PC-3 (cell line): ENCODE measurements around the gene KLHDC3. TPM values are rescaled to one million over a fixed set of nuclear protein-coding genes. Genes with fewer than 3 reads are reported as not detected.

Experiments used
- ATAC-seq: fragments of 200-7000 bp; cut with Tn5 transposase; 2 replicates; pipeline ENCODE4 v1.9.1; 2020; ENCODE audit warnings: mild to moderate bottlenecking, moderate library complexity
- BruUV-seq: library from RNA; stranded (reverse); fragments of 400-500 nt; replicated peaks from 2 replicates; lab custom pipeline; 2021; lab: Mats Ljungman, UMichigan
- CTCF ChIA-PET: fragments of 300-600 bp; sonication (Branson Sonifier 250); formaldehyde crosslinking; loops from one replicate; lab custom pipeline; 2022; ENCODE audit warnings: antibody characterized with exemption; lab: Charles Lee
- POLR2A ChIA-PET: fragments of 300-600 bp; sonication (Branson Sonifier 250); formaldehyde crosslinking; loops from one replicate; lab custom pipeline; 2022; ENCODE audit warnings: antibody characterized with exemption; ENCODE audit not compliant: unreplicated experiment; lab: Charles Lee
- DNase-seq: peaks from one replicate; pipeline ENCODE4 v3.0.0-alpha.2; 2015
- H2AFZ ChIP-seq: fragments of 300-600 bp; sonication (generic); 2 replicates; pipeline ENCODE4 v1.6.0; 2016; ENCODE audit warnings: antibody characterized with exemption, low read length
- H3F3A ChIP-seq: fragments of 300-600 bp; sonication (generic); one replicate; pipeline ENCODE4 v1.6.0; 2017; ENCODE audit warnings: antibody characterized with exemption, low read length, control low read depth, mild to moderate bottlenecking; ENCODE audit not compliant: unreplicated experiment
- H3K27ac ChIP-seq: fragments of 300-600 bp; sonication (generic); 2 replicates; pipeline ENCODE4 v1.5.1; 2016; ENCODE audit warnings: mild to moderate bottlenecking, low read length
- H3K27me3 ChIP-seq: fragments of 300-600 bp; sonication (generic); 2 replicates; pipeline ENCODE4 v1.6.1; 2016; ENCODE audit warnings: low read length, mixed read lengths
- H3K36me3 ChIP-seq: fragments of 300-600 bp; sonication (generic); 2 replicates; pipeline ENCODE4 v1.6.1; 2016; ENCODE audit warnings: low read depth, mixed run types, low read length, mixed read lengths
- H3K4me1 ChIP-seq: fragments of 300-600 bp; sonication (generic); 2 replicates; pipeline ENCODE4 v1.5.1; 2016; ENCODE audit warnings: low read length; ENCODE audit not compliant: insufficient read depth
- H3K4me2 ChIP-seq: fragments of 300-600 bp; sonication (generic); 2 replicates; pipeline ENCODE4 v1.6.0; 2016; ENCODE audit warnings: low read length
- H3K4me3 ChIP-seq: fragments of 300-600 bp; sonication (generic); 2 replicates; pipeline ENCODE4 v1.5.1; 2016; ENCODE audit warnings: mild to moderate bottlenecking, low read length, mixed read lengths
- H3K79me2 ChIP-seq: fragments of 300-600 bp; sonication (generic); 2 replicates; pipeline ENCODE4 v1.6.1; 2017; ENCODE audit warnings: low read length, mixed read lengths
- H3K9ac ChIP-seq: fragments of 300-600 bp; sonication (generic); 2 replicates; pipeline ENCODE4 v1.6.0; 2016; ENCODE audit warnings: mild to moderate bottlenecking, low read length
- H3K9me2 ChIP-seq: fragments of 300-600 bp; sonication (generic); replicated peaks from 2 replicates; pipeline ENCODE4 v1.6.1; 2016; ENCODE audit warnings: mixed run types, low read length, mixed read lengths
- H3K9me3 ChIP-seq: fragments of 300-600 bp; sonication (generic); 2 replicates; pipeline ENCODE4 v1.6.1; 2016; ENCODE audit warnings: low read length, mixed read lengths
- H4K20me1 ChIP-seq: fragments of 300-600 bp; sonication (generic); 2 replicates; pipeline ENCODE4 v1.6.1; 2016; ENCODE audit warnings: low read length, mixed read lengths
- EZH2 ChIP-seq: fragments of 300-600 bp; sonication (generic); IDR thresholded peaks from one replicate; pipeline ENCODE4 v1.6.1; 2017; ENCODE audit warnings: antibody characterized with exemption, mild to moderate bottlenecking, low read length; ENCODE audit not compliant: unreplicated experiment
- EZH2phosphoT487 ChIP-seq: fragments of 300-600 bp; sonication (generic); IDR thresholded peaks from 2 replicates; pipeline ENCODE4 v1.6.1; 2018; ENCODE audit warnings: mild to moderate bottlenecking, antibody characterized with exemption, low read length, borderline replicate concordance
- intact Hi-C: fragments of 100-400 bp; cut with micrococcal nuclease; formaldehyde crosslinking; loops from 2 replicates; pipeline ENCODE4 v1.9.0; 2023
- total RNA-seq: library from RNA; depleted of rRNA; stranded (reverse); fragments of >200 nt; gene quantifications from 2 replicates; pipeline ENCODE4 v1.2.3, GENCODE V29; 2014
- TF ChIP-seq, protein P1 (sequence below): fragments of 300-600 bp; sonication (generic); conservative IDR thresholded peaks from 2 replicates; pipeline ENCODE4 v1.5.1; 2017; ENCODE audit warnings: antibody characterized with exemption, low read depth, mild to moderate bottlenecking, low read length

KLHDC3 gene
- total RNA-seq, 1 experiment from 2014 or later = 76.0 TPM

DNA sequence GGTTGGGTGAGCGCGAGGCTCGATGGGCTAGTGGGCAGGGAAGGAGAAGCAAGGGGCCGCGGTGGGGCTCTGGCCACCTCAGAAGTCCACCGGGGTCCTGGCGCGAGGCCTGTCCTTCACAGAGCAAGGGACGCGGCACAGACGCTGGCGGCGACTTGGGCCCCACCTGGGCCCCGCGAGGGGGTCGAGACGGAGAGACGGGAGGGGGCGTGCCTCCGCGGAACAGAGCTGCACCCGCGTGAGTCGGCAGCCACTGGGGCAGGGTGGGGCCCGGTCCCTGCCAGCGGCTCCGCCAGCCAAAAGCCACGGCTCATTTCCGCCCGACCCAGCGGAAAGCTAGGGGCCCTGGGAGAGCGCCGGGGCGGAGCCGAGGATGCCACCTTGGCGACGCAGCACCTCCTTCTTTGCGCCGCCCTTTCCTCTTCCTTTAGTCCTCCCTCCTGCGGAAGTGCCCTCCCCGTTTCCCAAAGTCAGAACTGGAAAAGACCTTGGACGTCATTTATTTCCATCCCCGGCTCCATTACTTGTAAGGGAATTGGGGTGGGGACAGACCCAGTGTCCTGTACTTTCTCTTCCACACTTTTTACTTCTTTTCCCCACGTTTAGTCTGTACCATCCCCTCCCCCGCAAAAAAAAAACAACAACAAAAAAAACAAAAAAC, 39.6 kb downstream of the KLHDC3 start, which contains the start of gene CUL7:
Gene CUL7 (minus strand): TSS at position 307 of the 661 bp plus-strand sequence. CDS start 1,063 bp downstream, outside the sequence.
- H3K4me2 ChIP-seq = peak within 1 kb of the TSS; percentile 95
- ATAC-seq (peak; percentile 98), DNase-seq (peak; percentile 98)
- peak within 1 kb of the TSS; percentile 69 for H3K27ac ChIP-seq
- TF ChIP-seq, protein P1, sequence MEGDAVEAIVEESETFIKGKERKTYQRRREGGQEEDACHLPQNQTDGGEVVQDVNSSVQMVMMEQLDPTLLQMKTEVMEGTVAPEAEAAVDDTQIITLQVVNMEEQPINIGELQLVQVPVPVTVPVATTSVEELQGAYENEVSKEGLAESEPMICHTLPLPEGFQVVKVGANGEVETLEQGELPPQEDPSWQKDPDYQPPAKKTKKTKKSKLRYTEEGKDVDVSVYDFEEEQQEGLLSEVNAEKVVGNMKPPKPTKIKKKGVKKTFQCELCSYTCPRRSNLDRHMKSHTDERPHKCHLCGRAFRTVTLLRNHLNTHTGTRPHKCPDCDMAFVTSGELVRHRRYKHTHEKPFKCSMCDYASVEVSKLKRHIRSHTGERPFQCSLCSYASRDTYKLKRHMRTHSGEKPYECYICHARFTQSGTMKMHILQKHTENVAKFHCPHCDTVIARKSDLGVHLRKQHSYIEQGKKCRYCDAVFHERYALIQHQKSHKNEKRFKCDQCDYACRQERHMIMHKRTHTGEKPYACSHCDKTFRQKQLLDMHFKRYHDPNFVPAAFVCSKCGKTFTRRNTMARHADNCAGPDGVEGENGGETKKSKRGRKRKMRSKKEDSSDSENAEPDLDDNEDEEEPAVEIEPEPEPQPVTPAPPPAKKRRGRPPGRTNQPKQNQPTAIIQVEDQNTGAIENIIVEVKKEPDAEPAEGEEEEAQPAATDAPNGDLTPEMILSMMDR = no peak
- no peak for TF ChIP-seq EZH2phosphoT487
- TF ChIP-seq EZH2 = no peak
- peaks cover 33% of the 10 kb centered on the region for H3K79me2 ChIP-seq
- no peaks in the 10 kb centered on the region for H3K9me3 ChIP-seq
- peaks cover 16% of the 10 kb centered on the region; the same call in 1 of the 2 replicates for H3K36me3 ChIP-seq
- BruUV-seq = no TSS peak
- CTCF ChIA-PET = interaction anchor here (0.6 kb wide), 1 partner anchor 96 kb away, joined by 3 read pairs; no protein-coding TSS in a partner anchor
- H3K27me3 ChIP-seq = no peaks in the 10 kb centered on the region
- no peaks in the 10 kb centered on the region for H3F3A ChIP-seq
- H3K4me3 ChIP-seq = peak within 1 kb of the TSS; percentile 74
- POLR2A ChIA-PET = interaction anchor here (0.6 to 0.8 kb wide), 4 partner anchors 39 to 374 kb away, joined by 3 to 15 read pairs (median 10); partner anchors contain the start of genes ABCC10 and KLHDC3
- H3K9me2 ChIP-seq = no peaks in the 10 kb centered on the region
- peaks cover 28% of the 10 kb centered on the region for H3K4me1 ChIP-seq
- intact Hi-C loops = no loop called here
- H3K9ac ChIP-seq = peak within 1 kb of the TSS; percentile 94
- H2AFZ ChIP-seq = peak within 1 kb of the TSS; percentile 66
- H4K20me1 ChIP-seq = peaks cover 6% of the 10 kb centered on the region; the same call in 1 of the 2 replicates

DNA sequence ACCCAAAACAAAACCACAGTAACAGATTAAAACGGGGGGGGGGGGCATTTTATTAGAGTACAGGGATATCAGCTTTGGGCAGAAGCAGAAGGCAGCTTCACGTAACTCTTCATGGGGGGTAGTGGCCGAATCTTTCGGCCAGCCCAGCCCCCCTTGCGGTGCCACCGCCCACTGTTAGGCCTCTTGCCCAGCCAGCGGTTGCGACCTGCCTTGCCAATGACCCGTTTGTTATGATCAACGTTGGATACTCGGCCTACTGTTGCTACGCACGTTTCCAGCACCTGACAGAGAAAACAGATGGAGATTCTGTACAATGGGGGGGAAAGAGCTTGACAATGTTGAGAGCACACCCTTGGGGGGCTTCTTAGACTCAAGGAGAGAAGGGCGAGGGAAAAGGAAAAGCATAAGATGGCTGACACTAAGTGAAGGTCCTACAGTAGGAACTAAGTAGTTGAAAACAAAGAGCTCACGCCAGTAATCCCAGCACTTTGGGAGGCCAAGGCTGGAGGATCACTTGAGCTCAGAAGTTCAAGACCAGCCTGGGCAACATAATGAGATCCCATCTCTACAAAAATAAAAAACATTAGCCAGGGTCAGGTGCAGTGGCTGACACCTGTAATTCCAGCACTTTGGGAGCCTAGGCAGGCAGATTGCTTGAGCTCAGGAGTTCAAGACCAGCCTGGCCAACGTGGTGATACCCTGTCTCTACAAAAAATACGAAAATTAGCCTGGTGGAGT, 40.3 kb downstream of the KLHDC3 start:
- TSS peak; percentile 98 for BruUV-seq

More for the DNA sequence above, 40.3 kb downstream of the KLHDC3 start:
- peak overlapping the region; percentile 95 for H3K4me2 ChIP-seq
- peaks cover 6% of the 10 kb centered on the region; the same call in 1 of the 2 replicates for H4K20me1 ChIP-seq
- peak overlapping the region; percentile 27 for H3K27ac ChIP-seq
- H3K4me1 ChIP-seq = peaks cover 28% of the 10 kb centered on the region
- ChIA-PET CTCF (interaction anchor here (0.6 kb wide), 1 partner anchor 95 kb away, joined by 3 read pairs; no protein-coding TSS in a partner anchor), POLR2A (interaction anchor here (0.5 to 0.8 kb wide), 5 partner anchors 40 to 373 kb away, joined by 3 to 15 read pairs (median 9); partner anchors contain the start of genes ABCC10 and KLHDC3)
- H2AFZ ChIP-seq = peak overlapping the region; percentile 56; the same call in 1 of the 2 replicates
- peaks cover 39% of the 10 kb centered on the region for H3K79me2 ChIP-seq
- DNase-seq (no peak), ATAC-seq (no peak)
- H3F3A ChIP-seq = no peaks in the 10 kb centered on the region
- intact Hi-C loops = no loop called here
- H3K4me3 ChIP-seq = peak overlapping the region; percentile 74
- no peaks in the 10 kb centered on the region for H3K9me3 ChIP-seq
- H3K36me3 ChIP-seq = peaks cover 16% of the 10 kb centered on the region; the same call in 1 of the 2 replicates
- H3K27me3 ChIP-seq = no peaks in the 10 kb centered on the region
- H3K9me2 ChIP-seq = no peaks in the 10 kb centered on the region
- TF ChIP-seq, protein P1 = no peak
- TF ChIP-seq EZH2 (no peak), EZH2phosphoT487 (no peak)
- peak overlapping the region; percentile 94; the same call in 1 of the 2 replicates for H3K9ac ChIP-seq
